C4-2B (cell line): ENCODE results near the gene CSMD2.

Experiments used
- ZFX ChIP-seq: fragments of 450-650 bp; IDR thresholded peaks from 2 replicates; pipeline ENCODE4 v1.6.1; 2017
- TF ChIP-seq, protein P1 (sequence below): fragments of 450-650 bp; conservative IDR thresholded peaks from 2 replicates; pipeline ENCODE4 v1.5.1; 2017; ENCODE audit warnings: mild to moderate bottlenecking

DNA sequence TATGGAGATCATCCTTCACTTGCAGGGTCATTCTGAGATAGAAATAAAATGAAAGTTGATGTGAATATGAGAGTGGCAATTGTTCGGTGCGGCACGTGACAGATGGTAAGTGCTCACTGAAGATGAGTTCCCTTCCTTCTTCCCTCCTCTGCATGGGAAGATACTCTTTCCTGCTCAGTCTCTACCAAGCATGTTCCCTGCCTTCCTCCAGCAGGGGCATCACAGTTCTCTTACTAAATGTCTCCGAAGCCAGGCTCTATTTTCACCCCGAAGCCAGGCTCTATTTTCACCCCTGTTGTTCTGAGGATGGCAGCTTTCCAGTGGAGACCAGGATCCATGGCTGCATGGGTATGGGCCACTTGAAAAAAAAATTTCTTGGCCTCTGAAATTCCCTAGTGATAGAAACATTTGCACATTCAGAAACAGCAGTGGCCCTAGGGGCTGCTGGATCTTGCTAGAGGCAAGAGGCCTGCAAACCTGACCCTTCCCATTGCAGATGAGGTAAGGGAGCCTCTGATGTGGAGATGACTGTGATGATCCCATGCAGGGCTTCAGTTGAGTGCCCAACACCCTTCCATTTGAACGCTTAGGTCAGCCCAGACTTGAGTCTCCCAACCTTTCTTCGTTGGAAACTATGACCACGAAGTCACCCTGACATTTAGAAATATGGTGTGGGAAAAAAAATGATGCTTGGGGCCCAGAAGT is 424.8 kb downstream of the CSMD2 start:
- TF ChIP-seq, protein P1, sequence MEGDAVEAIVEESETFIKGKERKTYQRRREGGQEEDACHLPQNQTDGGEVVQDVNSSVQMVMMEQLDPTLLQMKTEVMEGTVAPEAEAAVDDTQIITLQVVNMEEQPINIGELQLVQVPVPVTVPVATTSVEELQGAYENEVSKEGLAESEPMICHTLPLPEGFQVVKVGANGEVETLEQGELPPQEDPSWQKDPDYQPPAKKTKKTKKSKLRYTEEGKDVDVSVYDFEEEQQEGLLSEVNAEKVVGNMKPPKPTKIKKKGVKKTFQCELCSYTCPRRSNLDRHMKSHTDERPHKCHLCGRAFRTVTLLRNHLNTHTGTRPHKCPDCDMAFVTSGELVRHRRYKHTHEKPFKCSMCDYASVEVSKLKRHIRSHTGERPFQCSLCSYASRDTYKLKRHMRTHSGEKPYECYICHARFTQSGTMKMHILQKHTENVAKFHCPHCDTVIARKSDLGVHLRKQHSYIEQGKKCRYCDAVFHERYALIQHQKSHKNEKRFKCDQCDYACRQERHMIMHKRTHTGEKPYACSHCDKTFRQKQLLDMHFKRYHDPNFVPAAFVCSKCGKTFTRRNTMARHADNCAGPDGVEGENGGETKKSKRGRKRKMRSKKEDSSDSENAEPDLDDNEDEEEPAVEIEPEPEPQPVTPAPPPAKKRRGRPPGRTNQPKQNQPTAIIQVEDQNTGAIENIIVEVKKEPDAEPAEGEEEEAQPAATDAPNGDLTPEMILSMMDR = no peak
- no peak for TF ChIP-seq ZFX
